Lower lobe of right lung (tissue), 2 donors: Measurements from ENCODE around the gene RPH3AL. TPM values are rescaled to one million over a fixed set of nuclear protein-coding genes. Genes with fewer than 3 reads are reported as not detected.
A peak's percentile ranks its signal among the peaks of the same experiment; 100 is the strongest.

Experiments used
- ATAC-seq, 2 donors: fragments of 200-7000 bp; cut with Tn5 transposase; one replicate each; pipeline ENCODE4 v1.9.1; 2020 to 2022; ENCODE audit warnings: mild to moderate bottlenecking in 2 of 2, moderate library complexity in 2 of 2
- DNase-seq: peaks from one replicate; pipeline ENCODE4 v3.0.0-alpha.2; 2020
- H3K27ac ChIP-seq: fragments of 200-600 bp; one replicate; pipeline ENCODE4 v1.8.0; 2022
- H3K27me3 ChIP-seq: fragments of 200-600 bp; one replicate; pipeline ENCODE4 v1.8.0; 2022; ENCODE audit warnings: low read depth
- H3K36me3 ChIP-seq: fragments of 200-600 bp; one replicate; pipeline ENCODE4 v1.8.0; 2022; ENCODE audit warnings: mild to moderate bottlenecking
- H3K4me1 ChIP-seq: fragments of 200-600 bp; one replicate; pipeline ENCODE4 v1.8.0; 2022
- H3K4me3 ChIP-seq: fragments of 200-600 bp; one replicate; pipeline ENCODE4 v1.8.0; 2022; ENCODE audit warnings: mild to moderate bottlenecking
- H3K9me3 ChIP-seq: fragments of 200-600 bp; one replicate; pipeline ENCODE4 v1.8.0; 2022
- intact Hi-C: fragments of 100-400 bp; cut with DNase I; formaldehyde crosslinking; loops from one replicate; pipeline ENCODE4 v1.11.0; 2022
- total RNA-seq: library from RNA; stranded (reverse); fragmentation: NEBNext Ultra II Directional; extraction: Animal tissue kit (Norgen Biotek cat#: 25700); gene quantifications from one replicate; pipeline ENCODE4 v1.2.1, GENCODE V29; 2021
- TF ChIP-seq, protein P1 (sequence below): fragments of 200-600 bp; IDR thresholded peaks from one replicate; pipeline ENCODE4 v1.8.0; 2022; ENCODE audit warnings: antibody characterized with exemption, mild to moderate bottlenecking
- donor health status: DM: no; HTN: yes; CAD: no; lungs with severe emphysema.

The RPH3AL gene
- total RNA-seq, 1 donor from 2014 or later, result 38.7 TPM

- Histone ChIP-seq H3K27ac (peak overlapping the region; percentile 93), H3K4me1 (peaks cover 74% of the 10 kb centered on the region), H3K4me3 (peak overlapping the region; percentile 47), H3K27me3 (no peaks in the 10 kb centered on the region), H3K9me3 (no peaks in the 10 kb centered on the region), H3K36me3 (no peaks in the 10 kb centered on the region)
- ATAC-seq, result no peak
- no peak for DNase-seq
- intact Hi-C loops, result no loop called here
- TF ChIP-seq, protein P1, sequence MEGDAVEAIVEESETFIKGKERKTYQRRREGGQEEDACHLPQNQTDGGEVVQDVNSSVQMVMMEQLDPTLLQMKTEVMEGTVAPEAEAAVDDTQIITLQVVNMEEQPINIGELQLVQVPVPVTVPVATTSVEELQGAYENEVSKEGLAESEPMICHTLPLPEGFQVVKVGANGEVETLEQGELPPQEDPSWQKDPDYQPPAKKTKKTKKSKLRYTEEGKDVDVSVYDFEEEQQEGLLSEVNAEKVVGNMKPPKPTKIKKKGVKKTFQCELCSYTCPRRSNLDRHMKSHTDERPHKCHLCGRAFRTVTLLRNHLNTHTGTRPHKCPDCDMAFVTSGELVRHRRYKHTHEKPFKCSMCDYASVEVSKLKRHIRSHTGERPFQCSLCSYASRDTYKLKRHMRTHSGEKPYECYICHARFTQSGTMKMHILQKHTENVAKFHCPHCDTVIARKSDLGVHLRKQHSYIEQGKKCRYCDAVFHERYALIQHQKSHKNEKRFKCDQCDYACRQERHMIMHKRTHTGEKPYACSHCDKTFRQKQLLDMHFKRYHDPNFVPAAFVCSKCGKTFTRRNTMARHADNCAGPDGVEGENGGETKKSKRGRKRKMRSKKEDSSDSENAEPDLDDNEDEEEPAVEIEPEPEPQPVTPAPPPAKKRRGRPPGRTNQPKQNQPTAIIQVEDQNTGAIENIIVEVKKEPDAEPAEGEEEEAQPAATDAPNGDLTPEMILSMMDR, result no peak
Observed at GRCh38 chr17:351875-352420, 659 bp downstream of the RPH3AL start.

GRCh38 chr17:351449-351738 lies 1.2 kb downstream of the RPH3AL start:
- Histone ChIP-seq H3K4me1 (peaks cover 74% of the 10 kb centered on the region), H3K27ac (peak overlapping the region; percentile 93), H3K9me3 (no peaks in the 10 kb centered on the region), H3K27me3 (no peaks in the 10 kb centered on the region), H3K4me3 (peak overlapping the region; percentile 47), H3K36me3 (no peaks in the 10 kb centered on the region)
- TF ChIP-seq, protein P1, result no peak
- intact Hi-C loops, result no loop called here
- DNase-seq (no peak), ATAC-seq (no peak)

DNA sequence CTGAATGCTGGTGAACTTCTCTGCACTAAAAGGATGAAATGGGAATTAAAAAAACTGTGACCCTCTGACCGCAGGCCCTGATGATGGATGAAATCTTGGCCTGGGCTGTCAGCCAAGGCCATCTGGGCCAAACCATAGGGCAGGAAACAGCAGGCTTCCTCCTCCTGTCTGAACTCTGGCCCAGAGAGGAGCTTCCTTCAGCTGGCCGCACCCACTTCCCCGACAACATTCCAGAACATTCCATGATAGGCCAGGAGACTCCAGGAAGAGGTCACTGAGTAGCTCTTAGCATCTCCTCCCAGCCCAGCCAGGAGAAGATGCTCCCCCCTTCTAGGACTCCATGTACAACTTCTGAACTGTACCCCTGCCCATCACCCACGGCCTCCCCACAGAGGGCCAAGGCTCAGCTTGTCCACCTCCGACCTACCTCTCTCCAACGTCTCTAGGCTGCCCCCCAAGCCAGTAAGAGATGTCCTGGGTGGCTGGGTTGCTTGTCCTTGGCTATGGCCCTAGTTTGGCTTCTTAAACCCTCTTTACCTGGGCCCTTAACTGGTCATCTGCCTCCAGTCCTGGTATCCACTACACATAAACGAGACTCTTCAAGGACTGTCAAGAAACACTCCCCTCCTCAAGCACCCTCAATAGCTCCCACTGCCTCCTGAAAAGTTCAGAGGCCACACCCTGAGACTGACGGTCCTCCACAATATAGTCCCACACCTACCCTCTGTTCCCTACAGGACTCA lies 1.7 kb downstream of the RPH3AL start:
- intact Hi-C loops, result no loop called here
- ATAC-seq (peak; percentile 54 to 78), DNase-seq (peak; percentile 82)
- no peaks in the 10 kb centered on the region for H3K9me3 ChIP-seq
- TF ChIP-seq, protein P1, result no peak
- H3K27ac ChIP-seq, result peak overlapping the region; percentile 93
- H3K4me1 ChIP-seq, result peaks cover 74% of the 10 kb centered on the region
- H3K4me3 ChIP-seq, result peak overlapping the region; percentile 47
- no peaks in the 10 kb centered on the region for H3K27me3 ChIP-seq
- no peaks in the 10 kb centered on the region for H3K36me3 ChIP-seq

DNA sequence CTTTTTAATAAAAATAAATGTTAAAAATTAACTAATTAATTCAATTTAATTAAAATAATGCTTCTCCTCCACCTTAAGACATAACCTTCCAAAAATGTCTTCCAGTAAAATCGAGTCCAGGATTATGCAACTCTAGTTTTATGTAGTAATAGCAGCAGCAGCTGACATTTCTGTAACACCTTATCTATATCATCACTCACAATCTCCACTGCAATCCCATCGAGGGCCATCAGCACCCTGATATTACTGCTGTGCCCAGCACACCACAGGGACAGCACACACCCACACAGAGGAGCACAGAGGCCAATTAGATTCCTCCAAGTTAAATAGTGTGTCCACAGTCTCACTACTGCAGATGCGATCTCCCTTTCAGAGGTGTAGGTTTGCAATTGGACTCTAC lies 2.9 kb downstream of the RPH3AL start:
- DNase-seq (no peak), ATAC-seq (no peak)
- Histone ChIP-seq H3K36me3 (no peaks in the 10 kb centered on the region), H3K9me3 (no peaks in the 10 kb centered on the region), H3K27ac (peak overlapping the region; percentile 93), H3K27me3 (no peaks in the 10 kb centered on the region), H3K4me3 (no peak overlapping the region), H3K4me1 (peaks cover 74% of the 10 kb centered on the region)
- intact Hi-C loops, result no loop called here
- TF ChIP-seq, protein P1, result no peak

- DNase-seq (peak; percentile 74), ATAC-seq (peak; percentile 10 to 55)
- TF ChIP-seq, protein P1, result no peak
- Histone ChIP-seq H3K36me3 (no peaks in the 10 kb centered on the region), H3K9me3 (no peaks in the 10 kb centered on the region), H3K4me1 (peaks cover 67% of the 10 kb centered on the region), H3K27ac (peak overlapping the region; percentile 93), H3K27me3 (no peaks in the 10 kb centered on the region), H3K4me3 (no peak overlapping the region)
- intact Hi-C loops, result no loop called here
Observed at GRCh38 chr17:348692-349425, 3.7 kb downstream of the RPH3AL start.
